Measurements from ENCODE around the gene RYR3. TPM values are rescaled to one million over a fixed set of nuclear protein-coding genes. Genes with fewer than 3 reads are reported as not detected.
A peak's percentile ranks its signal among the peaks of the same experiment; 100 is the strongest.

RYR3 gene
- total RNA-seq = not detected in 2 replicates

DNA sequence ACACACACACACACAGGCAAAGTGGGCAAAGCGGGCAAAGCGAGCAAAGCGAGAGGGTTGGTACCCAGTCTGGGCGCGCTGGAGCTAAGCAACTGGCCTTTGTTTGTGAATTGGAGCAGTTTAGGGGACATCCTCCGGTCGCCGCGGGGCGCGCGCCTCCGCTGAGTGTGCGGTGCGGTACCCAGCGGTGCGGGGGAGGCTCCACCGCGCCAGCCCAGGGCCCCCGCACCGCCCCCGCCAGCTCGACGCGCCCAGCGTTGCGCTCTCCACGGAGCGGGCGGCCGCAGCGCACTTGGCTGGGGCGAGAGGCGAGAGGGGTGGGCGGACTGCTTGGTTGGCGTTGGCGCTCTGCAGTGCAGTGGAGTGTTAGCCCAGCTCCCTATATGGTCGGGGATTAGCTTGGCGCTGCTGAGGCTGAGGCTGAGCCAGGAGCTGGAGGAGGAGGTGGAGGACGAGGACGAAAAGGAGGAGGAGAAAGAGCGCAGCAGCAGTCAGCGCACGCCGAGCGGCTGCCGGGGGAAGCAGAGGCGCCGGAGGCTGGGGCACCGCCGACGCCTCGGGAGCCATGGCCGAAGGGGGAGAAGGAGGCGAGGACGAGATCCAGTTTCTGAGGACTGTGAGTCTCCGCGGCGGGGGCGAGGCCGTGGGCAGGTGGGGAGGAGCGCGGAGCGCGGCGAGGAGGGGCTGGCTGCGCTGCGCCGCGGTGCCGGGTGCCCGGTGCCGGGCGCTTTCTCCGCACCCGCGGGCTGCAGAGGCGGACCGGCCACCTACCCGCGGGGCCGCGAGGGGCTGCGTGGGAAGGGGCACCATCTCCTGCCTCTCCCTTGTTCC, at the start of gene RYR3:
Gene RYR3, plus strand, starts transcription at position 487 of the 831 bp plus-strand sequence. Its CDS starts 79 bp downstream, at position 566.
- no peak for DNase-seq (ENCODE audit: low read depth in 2 of 2)

DNA sequence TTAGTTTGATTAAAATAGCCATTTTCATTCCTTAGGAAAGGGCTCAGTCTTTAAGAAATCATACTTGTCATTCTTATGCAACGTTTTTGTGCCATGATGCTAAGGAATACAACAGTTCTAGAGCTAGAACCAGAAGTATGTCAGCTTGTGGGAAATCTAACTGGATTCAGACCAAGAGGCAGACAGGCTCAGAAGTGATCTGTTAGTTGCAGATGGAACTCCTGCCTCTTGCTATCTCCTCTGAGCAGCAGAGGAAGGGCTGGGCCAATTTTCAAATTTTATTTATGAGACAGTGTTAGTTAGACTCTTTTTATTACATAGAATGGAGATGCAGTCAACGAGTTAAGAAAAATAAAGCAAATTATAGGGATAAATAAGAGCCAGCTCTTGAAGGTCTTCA, 48.5 kb upstream of the RYR3 start:
- no peak for DNase-seq (ENCODE audit: low read depth in 2 of 2)

DNA sequence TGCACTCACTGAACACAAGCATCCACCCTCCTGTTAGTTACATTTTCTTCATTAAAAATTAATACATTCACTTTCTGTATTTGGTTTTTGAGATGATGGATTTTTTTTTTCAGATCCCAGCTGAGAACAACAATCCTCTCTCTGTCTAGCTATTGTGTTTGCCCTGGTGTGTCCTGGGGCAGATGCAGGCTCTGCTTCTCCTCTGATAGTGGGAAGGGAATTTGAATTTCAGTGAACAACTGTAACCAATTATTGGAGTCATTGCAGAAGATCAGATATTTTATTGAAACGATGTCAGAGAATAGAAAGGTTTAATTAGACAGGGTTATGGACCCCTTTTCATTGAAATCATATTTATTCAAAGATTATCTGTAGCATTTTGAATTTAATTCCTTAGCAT, 33.1 kb upstream of the RYR3 start:
- no peak for DNase-seq (ENCODE audit: low read depth in 2 of 2)

DNA sequence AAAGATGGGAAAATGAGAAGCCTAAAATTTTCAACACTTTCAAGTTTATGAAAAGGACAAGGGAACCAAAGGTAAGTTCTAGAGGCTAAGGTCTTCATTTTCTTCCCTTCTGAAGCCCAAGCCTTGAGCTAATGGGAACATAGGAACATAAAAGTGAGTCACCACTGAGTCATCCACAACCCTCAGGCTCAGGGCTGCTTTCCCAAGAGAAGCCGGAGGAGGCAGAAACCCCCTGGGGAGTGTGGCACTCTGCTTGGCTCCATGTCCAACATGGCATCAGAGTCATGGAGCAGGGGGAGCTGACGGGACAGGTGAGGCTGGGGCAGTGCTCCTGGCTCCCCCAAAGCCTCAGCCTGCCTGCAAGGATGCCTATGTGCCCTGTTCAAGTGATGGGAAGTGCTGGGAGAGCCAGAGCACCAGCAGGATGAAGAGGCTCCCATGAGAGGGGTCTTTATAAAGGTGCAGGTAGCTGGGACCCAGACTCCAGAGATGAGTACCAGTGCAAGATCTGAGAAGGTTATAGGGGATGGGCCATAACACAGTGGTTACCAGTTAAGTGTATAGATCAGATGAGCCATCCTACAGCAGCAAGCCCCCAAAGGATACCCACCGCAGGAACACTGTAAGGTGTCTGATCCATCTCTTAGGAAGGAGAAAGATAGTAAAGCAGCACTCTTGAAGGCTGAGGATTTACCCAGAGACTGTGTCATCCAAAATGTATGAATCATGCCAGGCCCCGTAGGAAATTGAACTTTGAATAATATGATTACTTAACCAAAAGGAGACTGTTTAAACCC, 31.8 kb upstream of the RYR3 start:
- peak in 1 of 2 donors; percentile 62 for DNase-seq (ENCODE audit: low read depth in 2 of 2)

DNA sequence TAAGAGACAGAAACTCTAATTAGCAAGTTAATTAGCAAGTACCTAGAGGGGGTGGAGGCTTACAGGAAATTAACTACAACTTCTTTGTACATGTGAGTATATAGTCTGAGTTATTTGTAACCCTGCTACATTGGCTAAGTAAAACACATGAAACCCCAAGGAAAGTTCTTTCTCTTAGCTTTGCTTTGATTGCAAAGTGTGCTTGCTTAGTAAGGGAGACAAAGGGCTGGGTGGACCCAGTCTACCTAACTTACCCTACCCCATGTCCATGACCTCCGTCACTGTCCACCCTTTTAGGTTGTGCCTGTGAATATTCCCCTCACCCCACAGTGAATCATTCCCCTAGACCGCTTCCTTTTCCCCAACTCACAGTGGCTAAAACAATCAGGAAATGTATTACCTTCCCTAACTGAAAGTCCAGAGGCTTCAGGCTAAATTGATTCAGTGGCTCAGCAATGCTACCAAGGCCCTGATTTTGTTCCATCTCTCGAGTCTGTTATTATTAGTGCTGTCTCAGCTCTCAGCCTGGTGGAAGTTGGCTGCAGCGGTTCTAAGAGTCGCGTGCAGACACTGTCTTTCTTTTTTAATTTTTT, 31.1 kb upstream of the RYR3 start:
- DNase-seq (ENCODE audit: low read depth in 2 of 2) = peak in 1 of 2 donors; percentile 10

DNA sequence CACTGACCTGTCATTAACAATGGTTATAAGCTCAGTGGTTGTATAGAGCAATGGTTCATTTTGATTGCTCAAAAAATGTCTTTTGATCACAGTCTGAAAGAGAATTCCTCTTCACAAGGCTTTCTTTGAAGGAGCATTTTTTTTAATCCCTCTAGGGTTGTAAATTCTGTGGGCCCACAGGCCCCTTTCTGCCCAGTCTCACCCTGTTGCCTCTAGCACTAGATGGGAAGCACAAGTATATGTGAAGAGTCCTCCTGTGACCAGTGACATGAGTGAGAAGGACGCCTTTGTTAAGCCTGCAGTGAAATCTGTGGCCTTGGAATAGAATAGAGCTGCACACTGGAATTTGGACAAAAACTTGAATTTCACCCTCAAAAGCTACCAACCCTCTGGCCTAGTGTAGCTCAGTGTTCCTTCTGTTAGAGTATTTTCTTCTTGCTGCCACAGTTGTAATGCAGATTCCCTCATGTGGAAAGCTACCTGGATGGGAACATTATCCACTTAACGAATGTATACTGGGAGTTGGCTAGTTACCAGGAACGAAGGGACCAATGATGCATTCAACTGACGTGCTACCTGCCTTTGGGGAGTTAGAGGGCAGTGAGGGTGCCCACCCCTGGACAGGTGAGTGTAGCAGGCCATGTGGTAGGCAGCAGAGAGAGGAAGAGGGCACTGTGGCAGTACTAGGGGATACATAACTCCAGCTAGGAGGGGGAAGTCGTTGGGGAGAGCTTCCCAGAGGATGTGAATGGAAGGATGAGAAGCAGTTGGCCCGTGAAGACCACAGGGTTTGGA, 28.3 kb upstream of the RYR3 start:
- no peak for DNase-seq (ENCODE audit: low read depth in 2 of 2)

DNA sequence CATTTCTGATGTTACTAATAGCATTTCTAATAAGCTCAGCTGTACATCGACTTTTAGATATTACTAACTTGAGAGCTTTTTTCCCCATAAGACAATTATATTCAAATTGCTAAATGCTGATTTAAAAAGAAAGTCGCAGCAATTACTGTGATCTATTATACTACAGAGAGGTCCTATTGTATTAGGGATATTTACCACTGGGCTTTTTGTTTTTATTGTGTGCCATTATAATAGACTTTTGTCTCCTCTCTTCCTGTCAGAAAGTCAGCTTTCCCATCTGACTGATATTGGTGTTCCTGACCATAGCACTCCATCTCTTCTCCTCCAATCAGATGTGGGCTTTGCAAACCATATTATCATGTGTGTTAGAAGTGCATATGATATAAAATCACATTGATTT, 27.2 kb upstream of the RYR3 start:
- DNase-seq (ENCODE audit: low read depth in 2 of 2) = no peak

DNA sequence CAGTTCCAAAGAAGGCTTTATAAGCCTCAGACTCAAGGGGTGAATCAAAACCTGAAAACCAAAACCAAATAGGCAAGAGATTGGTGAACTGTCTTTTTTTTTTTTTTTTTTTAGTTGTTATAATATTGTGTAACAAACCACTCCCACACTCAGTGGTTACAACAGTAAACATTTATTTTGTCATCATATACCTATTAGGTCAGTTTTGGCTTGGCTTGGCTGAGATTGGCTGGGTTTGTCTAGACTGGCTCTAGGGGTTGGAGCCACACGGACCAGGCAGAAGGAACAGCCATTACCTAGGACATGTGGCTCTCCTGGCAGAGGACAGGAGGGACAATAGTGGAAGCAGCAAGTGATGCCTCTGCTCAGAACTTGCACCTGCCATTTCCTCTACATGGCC, 26.4 kb upstream of the RYR3 start:
- no peak for DNase-seq (ENCODE audit: low read depth in 2 of 2)

DNA sequence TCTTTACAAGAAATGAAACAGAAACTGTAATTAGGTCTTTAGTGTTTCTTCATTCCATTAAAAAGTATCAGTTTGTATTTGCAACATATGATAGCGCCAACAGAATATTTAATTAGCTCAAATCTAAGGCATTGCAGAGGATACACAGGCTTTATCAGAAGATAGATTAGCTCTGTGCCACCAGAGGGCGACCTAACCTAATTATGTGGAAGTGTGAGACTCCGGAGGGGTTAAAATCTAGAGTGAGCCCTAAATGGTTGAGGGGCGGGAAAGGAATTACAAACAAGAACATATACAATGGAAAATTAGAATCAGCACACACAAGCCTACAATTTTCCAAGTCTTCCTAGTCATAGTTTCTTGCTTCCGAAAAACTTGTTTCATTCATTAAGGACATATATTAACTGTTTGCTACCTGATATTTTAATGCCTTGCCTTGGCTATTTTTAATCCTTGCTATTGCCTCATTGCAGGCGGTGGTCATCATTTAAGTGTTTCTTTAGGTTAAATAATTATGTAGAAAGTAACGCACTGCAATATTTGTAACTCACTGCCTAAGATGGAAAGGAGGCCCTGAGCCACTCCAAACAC, 18.0 kb upstream of the RYR3 start:
- peak; percentile 38 to 74 for DNase-seq (ENCODE audit: low read depth in 2 of 2)

DNA sequence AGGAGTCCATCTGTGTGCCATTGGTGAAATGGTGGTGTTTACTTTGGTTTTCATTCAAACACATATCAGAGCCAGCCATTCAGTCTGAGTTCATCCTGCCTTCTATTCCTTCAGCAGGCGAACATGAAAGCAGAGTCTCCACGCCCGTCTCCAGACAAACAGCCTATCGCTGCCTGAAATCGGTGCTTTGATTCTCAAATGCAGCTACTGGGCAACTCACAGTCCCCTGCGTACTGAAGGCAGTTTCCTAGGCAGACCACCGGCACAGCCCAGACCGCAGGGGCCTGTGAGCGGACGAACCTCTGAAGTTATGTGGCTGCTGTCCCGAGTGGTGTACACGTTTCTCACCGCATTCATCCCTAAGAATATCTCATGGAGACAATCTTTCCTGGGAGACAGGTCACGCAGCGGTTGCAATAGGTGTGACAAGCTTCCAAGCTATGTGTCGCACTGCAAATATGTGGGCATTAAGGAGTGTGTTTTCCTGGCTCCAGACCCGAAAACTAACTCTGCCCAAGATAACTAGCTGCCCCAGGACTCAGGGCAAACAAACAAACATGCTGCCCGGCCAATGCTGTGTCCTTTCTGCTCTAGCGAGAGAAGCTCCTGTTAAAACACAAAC, 16.9 kb upstream of the RYR3 start:
- DNase-seq (ENCODE audit: low read depth in 2 of 2) = peak in 1 of 2 donors; percentile 26

DNA sequence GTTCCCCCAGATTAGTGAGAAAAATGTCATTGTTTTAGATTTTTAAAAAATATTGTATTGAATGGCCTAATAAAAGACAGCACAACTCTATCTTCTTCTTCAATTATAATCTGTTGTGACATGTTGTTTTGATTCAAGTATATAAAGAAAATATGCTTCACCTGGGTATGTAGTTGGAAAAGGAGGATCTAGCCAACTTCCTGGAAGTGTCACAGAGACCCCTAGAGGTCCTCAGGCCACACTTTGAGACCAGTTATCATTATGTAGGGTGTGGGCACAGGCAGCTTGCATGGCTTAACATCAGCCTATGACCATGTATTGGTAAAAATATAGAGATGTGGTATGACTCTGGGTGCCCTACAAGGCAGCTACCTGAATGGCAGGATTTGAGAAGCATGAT, 14.7 kb upstream of the RYR3 start:
- DNase-seq (ENCODE audit: low read depth in 2 of 2) = no peak

DNA sequence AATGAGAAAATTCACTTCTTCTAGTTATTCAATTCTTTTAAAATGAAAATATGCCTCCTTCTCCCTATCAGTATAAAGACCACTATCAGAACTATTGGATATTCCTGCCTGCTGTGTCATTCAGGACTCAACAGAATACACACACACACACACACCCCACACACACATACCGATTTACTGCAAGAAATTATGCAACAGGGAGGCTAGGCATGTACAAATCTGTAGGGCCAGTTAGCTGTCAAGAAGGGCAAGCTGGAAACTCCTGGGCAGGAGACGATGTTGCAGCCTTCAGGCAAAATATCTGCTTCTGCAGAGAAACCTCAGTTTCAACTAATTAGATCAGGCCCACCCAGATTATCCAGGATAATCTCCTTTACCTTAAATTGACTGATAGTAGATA, 13.9 kb upstream of the RYR3 start:
- no peak for DNase-seq (ENCODE audit: low read depth in 2 of 2)

DNA sequence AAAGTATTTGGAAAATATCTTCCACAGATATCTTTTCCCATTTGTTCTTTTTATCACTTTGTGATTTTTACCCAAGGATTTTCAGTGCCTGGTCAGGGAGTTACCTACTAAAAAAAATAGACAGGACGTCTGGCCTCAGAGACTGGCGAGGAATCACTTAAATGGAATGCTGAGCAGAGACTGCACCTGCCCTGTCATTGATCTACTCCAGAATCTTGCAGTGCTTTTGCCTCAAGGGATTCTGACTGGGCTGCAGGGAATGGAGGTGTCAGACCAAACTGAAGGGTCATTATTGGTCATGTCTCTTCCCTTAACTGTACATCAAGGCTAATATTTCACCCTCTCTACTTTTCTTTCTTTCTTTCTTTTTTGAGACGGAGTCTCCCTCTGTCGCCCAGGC, 12.1 kb upstream of the RYR3 start:
- DNase-seq (ENCODE audit: low read depth in 2 of 2) = no peak

DNA sequence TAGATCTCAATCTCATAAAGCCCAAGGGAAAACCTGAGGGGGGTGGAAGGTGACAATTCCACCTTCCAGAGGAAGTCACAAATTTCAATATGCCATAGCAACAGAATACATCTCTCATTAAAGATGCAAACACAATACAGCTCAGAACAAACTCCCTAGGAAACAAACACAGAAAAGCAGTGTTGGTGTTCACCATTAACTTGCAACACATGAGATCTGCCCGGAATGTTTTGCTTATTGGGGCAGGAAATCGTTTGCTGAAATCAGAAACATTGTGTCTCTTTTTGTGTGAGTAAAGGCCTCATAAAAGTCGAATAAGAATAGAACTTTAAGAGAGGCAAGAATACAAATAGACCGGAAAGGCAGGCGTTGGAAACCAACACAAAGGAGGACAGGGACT, 5.8 kb upstream of the RYR3 start:
- no peak for DNase-seq (ENCODE audit: low read depth in 2 of 2)

DNA sequence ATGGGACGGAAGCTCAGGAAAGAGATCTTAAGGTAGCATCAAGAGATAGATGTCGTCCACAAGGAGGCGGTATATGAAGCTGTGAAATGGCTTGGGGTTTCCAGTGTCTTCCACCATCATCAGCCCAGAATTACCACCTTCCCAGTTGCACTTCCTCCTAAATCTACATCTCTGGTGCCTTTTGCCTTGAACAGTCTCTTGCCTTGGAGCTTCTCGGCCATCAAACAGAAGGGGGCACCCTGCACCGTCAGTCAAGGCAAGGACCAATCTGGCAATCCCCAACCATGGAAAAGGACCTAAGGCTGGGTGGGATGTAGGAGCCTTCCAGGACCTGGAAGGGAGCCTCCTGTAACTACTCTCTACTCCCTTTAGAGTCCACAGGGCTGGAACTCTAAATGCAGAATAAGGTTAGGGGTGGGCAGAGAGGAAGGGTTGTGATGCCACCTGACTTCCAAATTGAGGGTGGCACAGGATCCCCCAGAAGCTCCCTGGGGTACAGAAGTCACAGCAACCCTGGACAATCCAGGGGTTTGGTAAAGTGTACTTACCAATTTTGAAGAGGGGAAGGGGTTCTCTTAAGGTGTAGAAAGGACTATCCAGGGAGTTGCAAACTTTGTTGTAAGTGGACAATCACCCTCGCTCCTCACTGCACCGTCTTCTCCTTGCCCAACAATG, 1.0 kb upstream of the RYR3 start:
- DNase-seq (ENCODE audit: low read depth in 2 of 2) = peak in 1 of 2 donors; percentile 7

DNA sequence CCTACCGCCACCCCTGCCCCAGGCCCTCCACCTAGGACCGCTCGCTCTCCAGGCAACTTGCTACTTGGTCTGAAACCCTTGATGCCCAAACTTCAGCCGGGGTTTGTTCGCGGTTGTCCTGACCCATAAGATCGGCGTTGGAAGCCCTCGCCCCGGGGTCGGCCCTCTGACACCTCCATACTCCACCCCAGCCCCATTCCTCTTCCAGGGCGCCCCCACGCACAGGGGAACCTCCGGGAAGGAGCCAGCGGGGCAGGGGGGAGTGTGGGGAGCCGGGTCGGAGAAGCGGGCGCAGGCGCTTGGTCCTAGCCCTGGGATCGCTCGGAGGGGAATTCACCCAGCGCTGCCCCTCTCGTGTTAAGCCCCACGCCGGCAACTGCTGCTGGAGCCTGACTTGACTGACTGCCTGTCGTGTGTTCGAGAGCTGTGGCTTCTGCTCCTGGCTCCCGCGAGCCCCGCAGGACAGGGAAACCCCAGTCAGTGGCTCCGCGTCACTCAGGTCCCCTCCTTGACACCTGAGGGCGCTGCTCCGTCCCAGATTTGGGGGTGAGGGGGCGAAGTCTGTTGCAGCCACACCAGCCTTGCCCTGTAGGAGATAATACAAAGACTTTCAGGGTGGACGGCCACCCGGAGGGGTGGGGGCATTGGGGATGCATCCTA, 675 bp downstream of the RYR3 start:
- no peak for DNase-seq (ENCODE audit: low read depth in 2 of 2)

DNA sequence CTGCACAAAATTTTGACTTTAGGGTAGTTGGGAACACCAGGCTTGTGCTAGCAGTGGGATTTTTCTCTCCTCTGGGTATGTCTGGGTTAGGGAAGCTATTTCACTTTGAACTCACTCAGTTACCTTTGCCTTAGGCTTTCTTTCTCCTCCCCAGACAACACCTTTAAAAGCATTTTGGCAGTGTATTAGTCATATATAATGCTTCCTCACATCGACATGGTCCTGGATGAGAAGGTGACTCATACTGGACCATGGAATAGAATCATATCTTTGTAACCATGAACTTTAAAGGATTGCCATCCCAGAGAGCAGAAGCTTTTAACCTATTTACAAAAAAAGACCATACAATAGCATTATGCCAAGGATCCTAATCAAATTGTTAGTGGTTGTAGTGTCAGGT, 2.7 kb downstream of the RYR3 start:
- no peak for DNase-seq (ENCODE audit: low read depth in 2 of 2)

DNA sequence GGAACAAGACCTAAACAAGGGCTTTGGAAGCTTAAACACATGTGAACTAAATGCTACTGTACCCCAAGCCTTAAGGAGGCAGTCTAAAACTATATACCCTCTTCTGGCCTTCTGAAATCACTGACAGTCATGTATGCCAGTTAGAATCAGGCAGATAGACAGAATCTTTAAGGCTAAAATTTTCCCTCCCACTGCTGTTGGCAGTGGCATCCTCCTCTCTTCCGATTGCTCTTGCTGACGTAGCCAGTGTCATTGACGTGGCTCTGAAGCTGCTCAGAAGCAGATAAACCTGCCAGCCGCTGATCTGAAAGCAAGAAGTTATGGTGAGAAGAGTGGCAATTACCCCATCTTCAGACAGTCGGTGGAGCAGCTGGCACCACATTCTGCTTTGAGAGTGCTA, 3.3 kb downstream of the RYR3 start:
- DNase-seq (ENCODE audit: low read depth in 2 of 2) = no peak

DNA sequence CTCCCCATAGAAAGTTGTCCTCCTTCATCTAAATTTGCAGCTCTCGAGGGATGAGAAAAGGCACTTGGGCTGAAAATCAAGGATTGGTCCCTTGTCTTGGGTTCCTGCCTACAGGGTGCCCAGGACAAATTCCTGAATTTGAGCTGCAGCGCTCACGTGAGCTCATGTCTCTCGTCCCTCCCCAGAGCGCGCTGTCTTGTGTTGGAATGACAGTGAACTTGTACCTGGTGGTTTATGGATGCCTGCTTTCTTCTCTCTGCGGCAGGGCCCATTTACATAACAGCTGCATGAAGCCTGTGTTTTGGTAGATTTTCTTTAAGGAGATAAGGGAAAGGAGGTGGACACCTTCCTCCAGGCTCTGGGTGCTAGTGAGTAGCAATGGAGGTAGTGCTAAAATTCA, 4.3 kb downstream of the RYR3 start:
- no peak for DNase-seq (ENCODE audit: low read depth in 2 of 2)

DNA sequence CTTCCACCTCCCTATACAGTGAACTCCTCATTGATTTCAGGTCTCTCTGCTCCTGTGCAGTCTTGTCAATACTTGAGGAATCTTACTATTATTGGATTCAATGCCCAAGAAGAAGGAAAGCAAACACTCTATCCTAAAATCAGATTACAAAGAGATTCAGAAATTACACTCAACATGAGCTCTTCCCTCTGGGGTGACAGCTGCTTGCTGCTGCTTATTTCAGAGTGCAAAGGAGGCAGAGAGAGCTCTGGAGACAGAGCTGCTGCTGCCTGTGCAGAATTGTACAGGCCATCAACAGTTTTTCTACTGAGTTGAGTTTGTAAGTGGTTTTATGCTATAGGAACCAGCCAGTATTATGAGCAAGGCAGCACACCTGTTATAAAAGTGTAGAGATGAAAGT, 7.1 kb downstream of the RYR3 start:
- no peak for DNase-seq (ENCODE audit: low read depth in 2 of 2)

Data from dermis microvascular lymphatic vessel endothelial cell (primary cell).